Ishikawa (cell line): Measurements from ENCODE around the gene MRFAP1.

Experiments
- CEBPB ChIP-seq: IDR thresholded peaks from 2 replicates; pipeline ENCODE4 v1.6.1; 2012
- CREB1 ChIP-seq: IDR thresholded peaks from 2 replicates; pipeline ENCODE4 v1.6.1; 2012; ENCODE audit warnings: low read depth
- EGR1 ChIP-seq: IDR thresholded peaks from 2 replicates; pipeline ENCODE4 v1.6.1; 2012
- EP300 ChIP-seq: IDR thresholded peaks from 2 replicates; pipeline ENCODE4 v1.6.1; 2012; ENCODE audit warnings: borderline replicate concordance
- FOXM1 ChIP-seq: IDR thresholded peaks from 2 replicates; pipeline ENCODE4 v1.6.1; 2012; ENCODE audit warnings: low read depth, borderline replicate concordance
- MAX ChIP-seq: IDR thresholded peaks from 2 replicates; pipeline ENCODE4 v1.6.1; 2012
- NFIC ChIP-seq: IDR thresholded peaks from 2 replicates; pipeline ENCODE4 v1.6.1; 2012
- RAD21 ChIP-seq: IDR thresholded peaks from 2 replicates; pipeline ENCODE4 v1.6.1; 2012; ENCODE audit warnings: low read depth
- REST ChIP-seq: IDR thresholded peaks from 2 replicates; pipeline ENCODE4 v1.6.1; 2012; ENCODE audit warnings: low read depth, mild to moderate bottlenecking
- TAF1 ChIP-seq: IDR thresholded peaks from 2 replicates; pipeline ENCODE4 v1.6.1; 2012; ENCODE audit warnings: low read depth, mild to moderate bottlenecking
- TCF12 ChIP-seq: IDR thresholded peaks from 2 replicates; pipeline ENCODE4 v1.6.1; 2012; ENCODE audit warnings: low read depth
- TEAD4 ChIP-seq: IDR thresholded peaks from 2 replicates; pipeline ENCODE4 v1.6.1; 2012
- USF1 ChIP-seq: IDR thresholded peaks from 2 replicates; pipeline ENCODE4 v1.6.1; 2012
- YY1 ChIP-seq: IDR thresholded peaks from 2 replicates; pipeline ENCODE4 v1.6.1; 2012; ENCODE audit warnings: low read depth
- ZBTB7A ChIP-seq: IDR thresholded peaks from 2 replicates; pipeline ENCODE4 v1.6.1; 2012; ENCODE audit warnings: low read depth

Gene MRFAP1

GRCh38 chr4:6606465-6607235 lies 33.8 kb upstream of the MRFAP1 start:
- no peak for TF ChIP-seq CEBPB
- TF ChIP-seq EGR1 = no peak
- no peak for TF ChIP-seq YY1
- no peak for TF ChIP-seq TEAD4
- TF ChIP-seq CREB1 = no peak
- TF ChIP-seq NFIC = no peak
- no peak for TF ChIP-seq ZBTB7A
- no peak for TF ChIP-seq USF1
- TF ChIP-seq TCF12 = no peak
- TF ChIP-seq RAD21 = no peak
- no peak for TF ChIP-seq FOXM1
- no peak for TF ChIP-seq EP300
- TF ChIP-seq TAF1 = no peak

- no peak for TF ChIP-seq CREB1
- no peak for TF ChIP-seq NFIC
These were observed 33.0 kb upstream of the MRFAP1 start for GRCh38 chr4:6607368-6608055.

GRCh38 chr4:6608758-6609414 lies 31.6 kb upstream of the MRFAP1 start:
- no peak for TF ChIP-seq TCF12
- no peak for TF ChIP-seq USF1
- TF ChIP-seq CEBPB = no peak
- TF ChIP-seq ZBTB7A = no peak
- TF ChIP-seq CREB1 = no peak
- TF ChIP-seq MAX = no peak
- no peak for TF ChIP-seq FOXM1
- no peak for TF ChIP-seq TAF1
- no peak for TF ChIP-seq TEAD4
- no peak for TF ChIP-seq REST
- no peak for TF ChIP-seq EP300
- TF ChIP-seq RAD21 = no peak

- TF ChIP-seq USF1 (no peak), MAX (no peak), CEBPB (no peak), CREB1 (no peak), TEAD4 (no peak), ZBTB7A (no peak), TCF12 (no peak), EP300 (no peak), FOXM1 (no peak), REST (no peak), NFIC (no peak), TAF1 (no peak), YY1 (no peak), RAD21 (no peak), EGR1 (no peak)
These were observed 30.9 kb upstream of the MRFAP1 start for GRCh38 chr4:6609415-6610079.
